Activated naive CD4-positive, alpha-beta T cell treated with anti-CD3 and anti-CD28 coated beads for 36 hours (primary cell): ENCODE results near the gene ANAPC5. TPM values are rescaled to one million over a fixed set of nuclear protein-coding genes. Genes with fewer than 3 reads are reported as not detected.
"Not testable (repeated sequence)": the region's sequence is repeated elsewhere in the genome, so short reads cannot be mapped to it uniquely, and the experiment has no call there.

ENCODE experiments used
- CTCF ChIA-PET: fragments of 350-600 bp; sonication (Branson Sonifier 250); formaldehyde crosslinking; loops from one replicate; lab custom pipeline; 2021; ENCODE audit warnings: antibody characterized with exemption; lab: Charles Lee
- DNase-seq: peaks from one replicate; pipeline ENCODE4 v3.0.0-alpha.2; 2020
- H3K27ac Mint-ChIP-seq: one replicate; pipeline ENCODE4 v1.8.0; 2021; ENCODE audit warnings: mild to moderate bottlenecking, mixed read lengths
- H3K27me3 Mint-ChIP-seq: one replicate; pipeline ENCODE4 v1.8.0; 2021; ENCODE audit warnings: low read depth, mixed read lengths
- H3K36me3 Mint-ChIP-seq: one replicate; pipeline ENCODE4 v1.8.0; 2021; ENCODE audit warnings: low read depth, mixed read lengths
- H3K4me1 Mint-ChIP-seq: one replicate; pipeline ENCODE4 v1.8.0; 2021; ENCODE audit warnings: low read depth, mixed read lengths
- H3K4me3 Mint-ChIP-seq: one replicate; pipeline ENCODE4 v1.8.0; 2021; ENCODE audit warnings: mild to moderate bottlenecking, moderate library complexity, mixed read lengths
- H3K9me3 Mint-ChIP-seq: one replicate; pipeline ENCODE4 v1.8.0; 2021; ENCODE audit warnings: mixed read lengths
- intact Hi-C: fragments of 100-400 bp; cut with micrococcal nuclease; formaldehyde crosslinking; loops from one replicate; pipeline ENCODE4 v1.15.1; 2023
- total RNA-seq, 2 experiments: library from RNA; stranded (reverse); gene quantifications; one replicate each; pipeline ENCODE4 v1.2.3, GENCODE V29; 2021

Gene ANAPC5
- total RNA-seq, 2 experiments from 2014 or later: 117 to 119 TPM

DNA sequence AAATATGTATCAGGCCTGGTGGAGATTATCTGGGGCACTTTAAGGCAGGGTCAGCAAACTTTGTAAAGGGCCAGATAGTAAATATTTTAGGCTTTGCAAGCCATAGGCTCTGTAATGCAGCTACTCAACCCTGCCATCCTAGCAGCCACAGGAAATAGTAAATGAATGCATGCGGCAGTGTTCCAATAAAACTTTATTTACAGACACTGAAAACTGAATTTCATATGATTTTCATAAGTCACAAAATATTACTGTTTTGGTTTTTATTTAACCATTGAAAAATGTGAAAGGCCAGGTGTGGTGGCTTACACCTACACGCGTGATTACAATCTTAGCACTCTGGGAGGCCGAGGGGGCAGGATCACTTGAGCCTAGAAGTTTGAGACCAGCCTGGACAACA is 52.5 kb downstream of the ANAPC5 start:
- no peaks in the 10 kb centered on the region for H3K27me3 Mint-ChIP-seq
- no peak overlapping the region for H3K27ac Mint-ChIP-seq
- no peaks in the 10 kb centered on the region for H3K36me3 Mint-ChIP-seq
- CTCF ChIA-PET: interaction anchor here (1.1 kb wide), 1 partner anchor 35 kb away, joined by 3 read pairs; no protein-coding TSS in a partner anchor
- peaks cover 15% of the 10 kb centered on the region for H3K4me1 Mint-ChIP-seq
- no peak overlapping the region for H3K4me3 Mint-ChIP-seq
- no peaks in the 10 kb centered on the region for H3K9me3 Mint-ChIP-seq
- intact Hi-C loops: loop anchor here (5.0 kb wide), 1 partner anchor 172 kb away; no protein-coding TSS in a partner anchor
- DNase-seq: no peak

DNA sequence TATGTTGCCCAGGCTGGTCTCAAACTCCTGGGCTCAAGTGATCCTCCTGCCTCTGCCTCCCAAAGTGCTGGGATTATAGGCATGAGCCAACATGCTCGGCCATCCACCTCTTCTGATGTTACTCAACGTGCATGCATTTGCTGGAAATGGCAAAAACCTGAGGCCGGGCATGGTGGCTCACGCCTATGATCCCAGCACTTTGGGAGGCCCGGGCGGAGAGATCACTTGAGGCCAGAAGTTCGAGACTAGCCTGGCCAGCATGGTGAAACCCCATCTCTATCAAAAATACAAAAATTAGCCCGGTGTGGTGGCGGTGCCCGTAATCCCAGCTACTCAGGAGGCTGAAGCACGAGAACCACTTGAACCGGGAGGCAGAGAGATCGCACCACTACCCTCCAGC is 53.8 kb downstream of the ANAPC5 start:
- intact Hi-C loops: loop anchor here (5.0 kb wide), 1 partner anchor 171 kb away; no protein-coding TSS in a partner anchor
- peaks cover 20% of the 10 kb centered on the region for H3K4me1 Mint-ChIP-seq
- not testable (repeated sequence) for DNase-seq, H3K36me3 Mint-ChIP-seq, H3K4me3 Mint-ChIP-seq, H3K27ac Mint-ChIP-seq, H3K9me3 Mint-ChIP-seq, H3K27me3 Mint-ChIP-seq
- CTCF ChIA-PET: interaction anchor here (0.6 to 0.7 kb wide), 2 partner anchors 14 to 74 kb away, joined by 3 to 4 read pairs; no protein-coding TSS in a partner anchor

DNA sequence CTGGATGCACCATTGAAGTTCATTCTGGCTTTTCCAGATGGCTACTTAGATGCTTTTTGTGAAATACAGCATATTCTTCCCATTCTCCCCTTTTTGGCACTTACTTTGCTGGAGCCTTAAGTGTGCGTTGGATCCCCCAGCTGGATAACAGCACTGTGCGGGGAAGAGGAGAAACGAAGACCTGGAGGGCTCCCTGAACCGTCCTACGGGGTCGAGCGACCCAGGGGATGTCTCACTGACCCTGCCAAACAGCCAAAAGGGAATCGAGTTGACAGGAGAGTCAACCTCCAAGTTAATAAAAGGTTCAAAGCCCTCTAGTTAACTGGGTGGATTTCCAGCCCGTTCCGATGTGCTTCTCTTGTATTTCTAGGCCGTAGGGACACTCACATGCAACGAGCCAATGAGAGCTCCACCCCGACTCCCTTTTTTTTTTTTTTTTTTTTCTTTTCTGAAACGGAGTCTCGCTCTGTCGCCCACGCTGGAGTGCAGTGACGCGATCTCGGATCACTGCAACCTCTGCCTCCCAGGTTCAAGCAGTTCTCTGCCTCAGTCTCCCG is 54.7 kb downstream of the ANAPC5 start:
- no peaks in the 10 kb centered on the region for H3K9me3 Mint-ChIP-seq
- peaks cover 21% of the 10 kb centered on the region for H3K4me1 Mint-ChIP-seq
- peak; percentile 79 for DNase-seq
- peaks cover 5% of the 10 kb centered on the region for H3K36me3 Mint-ChIP-seq
- intact Hi-C loops: loop anchor here (1.0 to 5.0 kb wide), 3 partner anchors 55 to 170 kb away; partner anchors contain the start of genes ANAPC5 and RNF34
- H3K4me3 Mint-ChIP-seq: peak overlapping the region; percentile 79
- no peaks in the 10 kb centered on the region for H3K27me3 Mint-ChIP-seq
- CTCF ChIA-PET: interaction anchor here (0.6 kb wide), 2 partner anchors 104 to 213 kb away, joined by 3 read pairs; no protein-coding TSS in a partner anchor
- H3K27ac Mint-ChIP-seq: peak overlapping the region; percentile 41

DNA sequence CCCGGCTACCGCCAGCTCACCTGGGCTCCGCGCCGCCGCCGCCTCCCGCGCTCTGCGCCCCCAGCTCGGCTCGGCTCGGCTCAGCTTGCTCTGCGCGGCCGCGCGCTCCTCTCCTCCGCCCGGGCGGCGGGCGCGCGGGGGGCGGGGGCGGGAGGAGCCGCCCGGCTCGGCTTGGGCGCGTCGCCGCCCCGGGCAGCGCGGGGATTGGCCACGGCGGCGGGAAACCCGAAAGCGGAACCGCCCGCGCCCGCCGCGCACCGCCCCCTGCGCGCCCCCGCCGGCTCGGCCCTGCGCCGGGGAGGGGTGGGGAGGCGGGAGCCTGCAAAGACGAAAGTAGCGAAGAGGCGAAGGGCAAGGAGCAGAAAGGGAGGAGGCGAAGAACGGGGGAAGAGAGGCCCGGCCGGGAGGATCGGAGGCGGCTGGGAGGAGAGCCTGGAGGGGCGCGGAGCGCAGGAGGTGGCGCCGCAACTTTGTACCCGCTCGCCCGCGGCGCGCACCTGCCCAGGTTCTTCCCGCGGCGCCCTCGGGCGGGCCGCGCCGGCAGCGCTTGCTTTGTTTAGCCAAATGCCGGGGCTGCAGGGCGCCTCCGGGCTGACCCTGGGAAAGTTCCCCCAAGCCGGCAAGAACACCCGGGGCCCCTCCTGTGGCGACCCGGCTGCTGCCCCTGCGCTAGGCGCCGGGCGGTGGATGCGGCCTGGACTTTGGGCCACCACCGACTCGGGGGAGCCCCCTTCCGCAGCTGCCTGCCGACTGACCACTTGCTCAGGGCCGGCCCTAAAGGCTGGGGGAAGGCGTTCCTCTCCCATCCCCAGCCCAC is 55.4 kb downstream of the ANAPC5 start, which contains the start of gene CAMKK2:
CAMKK2 (minus strand) TSS at position 92 of the 817 bp plus-strand sequence. CDS start 22,183 bp downstream, outside the sequence.
- no peaks in the 10 kb centered on the region for H3K27me3 Mint-ChIP-seq
- peak; percentile 82 for DNase-seq
- H3K4me3 Mint-ChIP-seq: peak within 1 kb of the TSS; percentile 90
- H3K27ac Mint-ChIP-seq: peak within 1 kb of the TSS; percentile 65
- intact Hi-C loops: loop anchor here (1.0 to 5.0 kb wide), 6 partner anchors 55 to 591 kb away; partner anchors contain the start of genes ANAPC5, ORAI1, PSMD9 and RNF34
- CTCF ChIA-PET: interaction anchor here (0.5 to 0.6 kb wide), 2 partner anchors 54 to 213 kb away, joined by 3 read pairs; no protein-coding TSS in a partner anchor
- no peaks in the 10 kb centered on the region for H3K9me3 Mint-ChIP-seq
- peaks cover 8% of the 10 kb centered on the region for H3K36me3 Mint-ChIP-seq
- H3K4me1 Mint-ChIP-seq: peaks cover 24% of the 10 kb centered on the region

DNA sequence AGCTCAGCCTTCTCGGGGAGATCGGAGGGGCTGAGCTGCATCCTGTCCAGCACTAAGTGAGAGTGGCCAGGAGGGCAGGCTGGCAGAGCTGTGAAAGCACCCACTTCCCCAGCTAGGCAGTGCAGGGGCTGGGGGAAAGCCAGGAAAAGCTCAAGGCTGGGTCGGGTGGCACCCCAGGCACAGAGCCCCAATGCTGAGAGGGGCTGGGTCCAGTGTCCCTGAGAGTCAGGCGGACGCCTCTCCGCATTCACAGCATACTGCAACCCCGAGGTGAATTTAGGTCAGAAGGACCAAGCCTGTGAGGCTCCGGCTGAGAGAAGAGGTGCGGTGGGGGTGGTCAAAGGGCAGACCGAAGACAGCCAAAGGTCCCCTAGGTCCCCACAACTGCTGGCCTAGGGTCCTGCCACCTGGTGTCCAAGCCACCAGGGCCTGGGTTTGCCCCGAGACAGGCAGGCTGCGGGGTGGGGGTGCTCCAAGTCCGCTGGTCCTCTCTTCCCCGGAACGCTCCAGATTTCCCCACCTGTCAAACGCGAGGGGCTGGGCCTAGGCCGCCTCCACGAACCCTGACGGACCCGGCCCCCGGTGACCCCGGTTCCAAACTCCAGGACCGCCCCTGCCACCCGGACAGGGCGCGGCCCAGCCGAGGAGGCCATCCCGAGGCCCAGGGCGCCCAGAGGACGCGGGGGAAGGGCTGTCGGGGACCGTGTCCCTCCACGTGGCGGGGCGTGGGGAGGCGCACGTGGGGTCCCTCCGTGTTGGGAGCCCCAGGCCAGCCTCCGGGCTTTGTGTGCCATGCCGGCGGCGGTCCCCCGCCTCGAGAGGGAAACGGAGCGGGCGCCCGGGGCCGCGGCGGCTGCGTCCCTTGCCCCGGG is 56.2 kb downstream of the ANAPC5 start:
- CTCF ChIA-PET: interaction anchor here (0.5 kb wide), 1 partner anchor 53 kb away, joined by 3 read pairs; no protein-coding TSS in a partner anchor
- Mint-ChIP-seq H3K4me1 (peaks cover 24% of the 10 kb centered on the region), H3K4me3 (peak overlapping the region; percentile 90), H3K9me3 (no peaks in the 10 kb centered on the region), H3K27me3 (no peaks in the 10 kb centered on the region), H3K36me3 (peaks cover 12% of the 10 kb centered on the region), H3K27ac (peak overlapping the region; percentile 65)
- DNase-seq: peak; percentile 23
- intact Hi-C loops: loop anchor here (1.0 to 5.0 kb wide), 4 partner anchors 56 to 592 kb away; partner anchors contain the start of genes ORAI1 and PSMD9

DNA sequence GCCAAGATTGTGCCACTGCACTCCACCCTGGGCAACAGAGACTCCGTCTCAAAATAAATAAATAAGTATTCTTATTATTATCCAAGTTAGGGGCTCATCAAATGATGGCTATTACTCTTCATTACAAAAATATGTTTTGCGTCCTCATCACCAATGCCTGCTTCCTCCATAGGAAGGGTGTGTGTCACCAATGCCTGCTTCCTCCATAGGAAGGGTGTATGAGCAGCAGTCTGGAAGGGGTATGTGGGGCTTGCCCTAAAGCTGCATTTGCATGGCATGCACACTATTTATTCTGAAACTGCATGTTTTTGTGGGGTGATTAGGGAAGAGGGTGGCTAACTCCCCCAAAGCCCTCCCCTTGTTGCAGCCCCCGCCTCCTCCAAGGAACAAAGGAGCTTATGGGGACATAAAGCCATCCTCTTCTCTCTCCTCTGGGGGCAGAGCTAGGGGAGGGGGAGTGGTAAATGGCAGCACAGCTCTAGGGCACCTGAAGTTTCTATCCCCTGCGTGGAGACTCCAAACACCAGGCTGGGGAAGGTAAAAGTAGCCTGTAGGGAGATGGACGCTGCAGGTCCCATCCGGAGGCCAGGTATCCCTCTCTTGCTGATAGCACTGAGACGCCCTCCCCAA is 57.0 kb downstream of the ANAPC5 start:
- peak overlapping the region; percentile 90 for H3K4me3 Mint-ChIP-seq
- peak; percentile 12 for DNase-seq
- H3K9me3 Mint-ChIP-seq: no peaks in the 10 kb centered on the region
- peaks cover 12% of the 10 kb centered on the region for H3K36me3 Mint-ChIP-seq
- H3K27me3 Mint-ChIP-seq: no peaks in the 10 kb centered on the region
- H3K4me1 Mint-ChIP-seq: peaks cover 24% of the 10 kb centered on the region
- peak overlapping the region; percentile 65 for H3K27ac Mint-ChIP-seq
- intact Hi-C loops: loop anchor here (5.0 kb wide), 1 partner anchor 168 kb away; no protein-coding TSS in a partner anchor
- CTCF ChIA-PET: interaction anchor here (0.8 to 1.1 kb wide), 3 partner anchors 30 to 148 kb away, joined by 3 to 5 read pairs (median 3); no protein-coding TSS in a partner anchor

DNA sequence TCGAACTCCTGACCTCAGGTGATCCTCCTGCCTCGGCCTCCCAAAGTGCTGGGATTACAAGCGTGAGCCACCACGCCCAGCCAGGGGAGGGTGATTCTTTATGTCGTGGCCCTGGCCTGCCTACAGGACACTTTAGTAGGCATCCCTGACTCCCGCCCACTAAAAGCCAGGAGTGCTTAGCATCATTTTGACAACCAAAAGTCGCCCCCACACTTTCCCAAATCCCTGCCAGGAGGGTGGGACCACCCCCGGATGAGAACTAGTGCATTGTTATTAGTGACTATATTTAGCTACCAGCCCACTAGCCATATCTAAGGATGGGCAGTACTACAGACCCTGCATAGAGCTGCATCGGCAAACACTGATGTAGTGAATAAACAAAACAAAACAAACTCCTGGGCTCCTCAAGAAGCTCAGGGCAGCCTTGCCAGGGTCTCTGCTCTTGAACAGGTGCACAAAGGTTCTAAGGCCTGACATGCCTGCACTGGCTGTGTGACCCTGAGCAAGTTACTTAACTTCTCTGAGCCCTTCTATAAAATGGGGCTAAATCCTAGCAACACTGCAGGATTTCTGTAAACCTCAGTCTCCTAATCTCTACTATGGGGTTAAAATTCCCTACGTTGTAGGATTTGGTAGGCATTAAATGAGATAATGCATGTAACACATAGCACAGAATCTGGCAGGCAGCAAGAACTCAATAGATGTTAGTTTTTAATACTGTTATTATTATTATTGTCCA is 57.9 kb downstream of the ANAPC5 start:
- H3K4me3 Mint-ChIP-seq: no peak overlapping the region
- peaks cover 24% of the 10 kb centered on the region for H3K4me1 Mint-ChIP-seq
- no peaks in the 10 kb centered on the region for H3K27me3 Mint-ChIP-seq

DNA sequence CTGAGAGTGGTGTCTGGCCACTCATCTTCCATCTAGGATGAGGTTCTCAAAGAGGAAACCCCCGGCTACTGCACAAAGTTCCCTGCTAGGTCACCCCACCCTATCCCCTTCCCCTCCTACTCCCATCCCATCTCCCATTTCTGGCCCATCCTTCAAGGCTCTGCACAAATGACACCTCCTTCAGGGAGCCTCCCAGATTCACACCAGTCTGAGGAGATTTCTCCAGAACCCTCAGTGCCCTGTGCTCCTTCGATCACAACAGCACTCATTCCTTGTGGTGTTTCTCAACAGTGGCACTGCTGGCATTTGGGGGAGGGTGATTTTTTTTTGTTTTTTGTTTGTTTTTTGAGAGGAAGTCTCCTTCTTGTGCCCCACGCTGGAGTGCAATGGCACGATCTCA is 58.6 kb downstream of the ANAPC5 start:
- peaks cover 12% of the 10 kb centered on the region for H3K36me3 Mint-ChIP-seq
- no peak for DNase-seq
- H3K27ac Mint-ChIP-seq: no peak overlapping the region
- CTCF ChIA-PET: no interaction called here
- no peaks in the 10 kb centered on the region for H3K9me3 Mint-ChIP-seq
- no peaks in the 10 kb centered on the region for H3K27me3 Mint-ChIP-seq
- no peak overlapping the region for H3K4me3 Mint-ChIP-seq
- peaks cover 29% of the 10 kb centered on the region for H3K4me1 Mint-ChIP-seq
- intact Hi-C loops: no loop called here

More for the DNA sequence above, 57.9 kb downstream of the ANAPC5 start:
- CTCF ChIA-PET: interaction anchor here (0.8 to 1.1 kb wide), 3 partner anchors 31 to 149 kb away, joined by 3 to 5 read pairs (median 3); no protein-coding TSS in a partner anchor
- no peaks in the 10 kb centered on the region for H3K9me3 Mint-ChIP-seq
- DNase-seq: no peak
- peaks cover 12% of the 10 kb centered on the region for H3K36me3 Mint-ChIP-seq
- H3K27ac Mint-ChIP-seq: no peak overlapping the region
- intact Hi-C loops: no loop called here

DNA sequence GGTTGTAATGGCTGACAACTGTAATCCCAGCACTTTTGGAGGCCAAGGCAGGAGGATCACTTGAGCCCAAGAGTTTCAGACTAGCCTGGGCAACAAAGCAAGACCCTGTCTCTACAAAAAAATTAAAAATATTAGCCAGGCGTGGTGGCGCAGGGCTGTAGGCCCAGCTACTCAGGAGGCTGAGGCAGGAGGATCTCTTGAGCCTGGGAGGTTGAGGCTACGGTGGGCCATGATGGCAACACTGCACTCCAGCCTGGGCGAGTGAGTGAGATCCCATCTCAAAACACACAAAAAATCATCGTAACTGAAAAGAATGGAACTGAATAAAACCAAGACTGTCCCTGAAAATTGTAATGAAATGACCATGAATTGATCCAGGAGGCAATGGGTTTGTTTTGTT is 61.8 kb downstream of the ANAPC5 start:
- Mint-ChIP-seq H3K4me3 (no peak overlapping the region), H3K4me1 (peaks cover 20% of the 10 kb centered on the region), H3K36me3 (peaks cover 12% of the 10 kb centered on the region), H3K9me3 (no peaks in the 10 kb centered on the region), H3K27ac (no peak overlapping the region), H3K27me3 (no peaks in the 10 kb centered on the region)
- DNase-seq: no peak
- intact Hi-C loops: no loop called here
- CTCF ChIA-PET: no interaction called here

DNA sequence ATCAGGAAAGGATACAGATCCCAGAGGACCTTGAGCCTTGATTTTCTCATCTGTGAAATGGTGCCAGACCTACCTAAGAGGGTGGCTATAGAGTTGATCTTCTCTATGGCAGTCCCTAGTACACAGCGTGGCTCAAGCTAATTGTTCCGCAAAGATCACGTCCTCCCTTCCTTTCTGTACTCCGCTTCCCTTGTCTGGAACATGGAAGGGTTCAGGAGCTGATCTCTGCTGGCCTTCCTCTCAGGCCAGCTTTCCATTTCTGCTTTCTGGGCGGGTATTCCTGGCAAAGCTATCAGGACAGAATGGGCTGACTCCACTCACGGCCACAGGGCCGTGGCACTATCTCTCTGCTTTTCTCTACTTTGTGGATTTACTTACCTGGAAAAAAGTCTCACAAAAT is 62.2 kb downstream of the ANAPC5 start:
- CTCF ChIA-PET: no interaction called here

More for the DNA sequence above, 62.2 kb downstream of the ANAPC5 start:
- peaks cover 12% of the 10 kb centered on the region for H3K36me3 Mint-ChIP-seq
- H3K27me3 Mint-ChIP-seq: no peaks in the 10 kb centered on the region
- H3K4me3 Mint-ChIP-seq: no peak overlapping the region
- H3K9me3 Mint-ChIP-seq: no peaks in the 10 kb centered on the region
- peaks cover 16% of the 10 kb centered on the region for H3K4me1 Mint-ChIP-seq
- no peak for DNase-seq
- intact Hi-C loops: no loop called here
- no peak overlapping the region for H3K27ac Mint-ChIP-seq
